GM12891 (cell line): ENCODE results near the gene SERAC1.

Source experiments
- DNase-seq: peaks from one replicate; pipeline ENCODE4 v3.0.0; 2011; ENCODE audit warnings: low spot score; ENCODE audit not compliant: insufficient read length
- FAIRE-seq: peaks from 2 replicates; lab custom pipeline; 2011; peaks lifted over from hg19 to GRCh38; lab: Jason Lieb, UNC
- PAX5 ChIP-seq: IDR thresholded peaks from 2 replicates; pipeline ENCODE4 v1.6.1; 2011; ENCODE audit warnings: low read length, moderate library complexity, mild to moderate bottlenecking; ENCODE audit not compliant: insufficient read depth, severe bottlenecking
- POLR2A ChIP-seq: IDR thresholded peaks from 2 replicates; pipeline ENCODE4 v1.6.1; 2011; ENCODE audit warnings: low read depth, low read length, control low read depth
- POLR2AphosphoS5 ChIP-seq: IDR thresholded peaks from 2 replicates; pipeline ENCODE4 v1.6.1; 2011; ENCODE audit warnings: low read depth, low read length, control low read depth
- POU2F2 ChIP-seq: IDR thresholded peaks from 2 replicates; pipeline ENCODE4 v1.6.1; 2011; ENCODE audit warnings: low read depth, mild to moderate bottlenecking, control low read depth, low read length, moderate library complexity
- SPI1 ChIP-seq: IDR thresholded peaks from 2 replicates; pipeline ENCODE4 v1.6.1; 2011; ENCODE audit warnings: low read depth, low read length, control low read depth
- TAF1 ChIP-seq: IDR thresholded peaks from 2 replicates; pipeline ENCODE4 v1.6.1; 2011; ENCODE audit warnings: low read depth, low read length, control low read depth

The SERAC1 gene

DNA sequence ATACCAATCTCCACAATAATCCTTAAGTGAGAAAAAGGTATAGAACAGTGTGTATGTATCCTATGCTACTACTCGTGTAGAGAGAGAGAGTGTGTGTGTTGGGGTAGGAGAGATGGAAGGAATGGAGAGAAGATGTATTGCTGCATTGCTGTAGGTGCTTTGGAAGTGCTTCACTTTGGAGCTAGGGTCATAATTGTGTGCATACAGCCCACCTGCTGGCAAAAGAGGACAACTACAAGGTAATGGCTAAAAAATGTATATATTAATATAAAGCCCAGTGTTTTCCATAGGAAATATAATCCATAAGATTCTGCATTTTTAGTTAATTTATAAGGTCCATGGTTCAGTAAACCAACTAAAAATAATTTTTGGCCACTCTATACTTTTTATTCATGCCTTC is 36.1 kb downstream of the SERAC1 start:
- FAIRE-seq, result peak; percentile 72
- DNase-seq, result peak; percentile 13
- no peak for TF ChIP-seq PAX5
- TF ChIP-seq TAF1, result no peak
- TF ChIP-seq POLR2AphosphoS5, result no peak
- TF ChIP-seq POU2F2, result no peak
- TF ChIP-seq POLR2A, result no peak
- no peak for TF ChIP-seq SPI1

DNA sequence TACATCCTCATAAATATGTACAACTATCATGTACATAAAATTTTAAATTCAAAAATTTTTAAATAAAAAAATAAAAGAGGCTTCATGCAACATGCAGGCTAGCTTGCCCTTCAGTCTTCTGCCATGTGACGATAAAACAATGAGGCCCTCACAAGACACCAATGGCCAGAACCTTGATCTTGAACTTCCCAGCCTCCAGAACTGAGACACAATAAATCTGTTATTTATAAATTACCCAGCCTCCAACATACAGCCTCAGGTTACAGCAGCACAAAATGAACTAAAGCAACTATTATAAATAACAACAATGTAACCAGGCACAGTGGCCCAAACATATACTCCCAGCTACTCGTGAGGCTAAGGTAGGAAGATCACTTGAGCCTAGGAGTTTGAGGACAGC is 42.8 kb downstream of the SERAC1 start:
- FAIRE-seq, result no peak
- TF ChIP-seq SPI1 (no peak), POLR2AphosphoS5 (no peak), POU2F2 (no peak), POLR2A (no peak), PAX5 (no peak), TAF1 (no peak)
- no peak for DNase-seq

DNA sequence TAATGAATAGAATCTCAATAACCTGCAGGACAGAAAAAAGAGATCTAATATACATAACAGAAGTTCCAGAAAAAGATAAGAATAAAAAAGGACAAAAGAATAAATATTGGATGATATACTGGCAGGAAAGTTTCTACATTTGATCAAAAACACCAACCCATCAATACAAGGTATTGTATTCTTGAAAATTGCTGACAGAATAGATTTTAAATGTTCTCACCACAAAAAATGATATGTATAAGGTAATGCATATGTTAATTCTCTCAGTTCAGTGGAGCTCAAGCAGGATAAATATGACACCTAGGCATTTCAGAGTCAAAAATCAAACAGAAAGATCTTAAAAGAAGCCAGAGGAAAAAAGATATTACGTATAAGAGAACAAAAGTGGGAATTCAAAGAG is 43.8 kb downstream of the SERAC1 start:
- FAIRE-seq, result no peak
- TF ChIP-seq POU2F2 (no peak), SPI1 (no peak), POLR2A (no peak), PAX5 (no peak), TAF1 (no peak), POLR2AphosphoS5 (no peak)
- DNase-seq, result no peak

DNA sequence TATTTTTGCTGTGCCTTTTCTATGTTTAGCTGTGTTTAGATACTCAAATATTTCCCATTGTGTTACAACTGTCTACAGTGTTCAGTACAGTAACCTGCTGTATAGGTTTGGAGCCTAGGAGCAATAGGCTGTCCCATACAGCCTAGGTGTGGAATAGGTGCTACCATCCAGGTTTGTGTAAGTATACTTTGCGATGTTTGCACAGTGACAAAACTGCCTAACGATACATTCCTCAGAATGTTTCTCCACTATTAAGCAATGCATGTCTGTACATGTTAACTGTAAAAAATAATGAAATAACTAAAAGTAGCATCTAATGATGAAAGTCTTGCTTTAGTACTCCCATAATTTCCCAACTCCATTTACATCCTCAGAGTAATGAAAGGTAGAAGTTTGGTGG is 46.0 kb downstream of the SERAC1 start:
- FAIRE-seq (peak; percentile 50), DNase-seq (no peak)
- TF ChIP-seq POLR2AphosphoS5, result no peak
- TF ChIP-seq SPI1, result no peak
- no peak for TF ChIP-seq PAX5
- TF ChIP-seq POU2F2, result no peak
- no peak for TF ChIP-seq TAF1
- TF ChIP-seq POLR2A, result no peak

DNA sequence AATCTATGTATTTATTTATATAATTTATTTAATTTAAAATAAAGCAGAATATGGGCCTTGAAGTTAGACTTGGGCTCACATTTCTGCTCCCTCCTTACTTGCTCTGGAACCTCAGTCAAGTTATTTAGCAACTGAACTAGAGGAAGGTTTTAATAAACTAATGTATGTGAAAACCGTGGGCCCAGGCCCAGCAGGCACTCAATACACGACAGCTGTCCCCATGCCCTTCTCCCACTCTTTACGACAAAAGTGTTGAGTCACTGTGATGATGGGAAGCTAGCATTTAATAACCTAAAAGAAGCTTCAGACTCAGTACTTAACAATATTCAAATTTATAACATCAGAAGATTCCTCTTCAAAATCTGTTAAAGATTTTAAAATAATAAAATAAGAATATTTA is 46.7 kb downstream of the SERAC1 start:
- TF ChIP-seq PAX5 (no peak), POU2F2 (no peak), POLR2AphosphoS5 (no peak), SPI1 (no peak), POLR2A (no peak), TAF1 (no peak)
- DNase-seq, result no peak
- FAIRE-seq, result no peak

DNA sequence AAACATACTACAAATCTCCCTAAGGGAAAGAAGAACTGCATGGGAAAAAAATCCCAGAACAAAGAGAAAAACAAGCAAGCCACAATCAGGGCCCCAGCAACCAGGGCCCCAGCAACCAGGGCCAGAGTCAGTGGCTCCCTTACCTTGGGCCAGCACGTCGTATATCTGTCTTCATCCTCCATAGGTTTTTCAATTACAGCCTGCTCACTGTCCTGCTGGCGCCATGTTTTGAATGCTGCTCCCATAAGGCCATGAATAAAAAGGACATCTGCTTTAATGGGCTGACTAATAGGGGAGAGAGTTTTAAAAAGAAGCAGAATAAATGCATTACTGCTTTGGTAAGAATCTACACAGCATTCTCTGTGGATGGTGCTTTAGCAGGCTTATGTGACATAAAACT is 49.2 kb downstream of the SERAC1 start:
- TF ChIP-seq POLR2A (no peak), POU2F2 (no peak), PAX5 (no peak), TAF1 (no peak), POLR2AphosphoS5 (no peak), SPI1 (no peak)
- FAIRE-seq (no peak), DNase-seq (no peak)

DNA sequence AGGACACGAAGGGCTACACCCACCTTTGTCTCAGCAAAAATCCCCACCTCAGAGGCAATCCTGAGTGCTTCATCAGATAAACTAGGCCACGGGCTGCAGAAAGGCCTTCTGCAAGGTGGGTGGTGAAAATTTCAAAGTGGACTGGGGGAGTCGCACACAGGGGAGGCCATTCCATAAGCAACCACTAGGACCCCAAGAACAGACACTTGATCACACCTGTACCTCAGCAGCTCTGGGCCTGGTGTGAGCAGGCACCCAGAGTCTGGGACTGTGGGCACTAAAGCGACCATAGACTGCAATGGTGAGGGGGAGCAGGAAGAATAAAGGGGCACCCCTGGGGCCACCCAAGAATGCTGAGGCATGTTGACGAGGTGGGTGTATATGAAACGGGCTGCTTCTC is 52.6 kb downstream of the SERAC1 start:
- FAIRE-seq, result no peak
- no peak for TF ChIP-seq POU2F2
- TF ChIP-seq POLR2A, result no peak
- no peak for TF ChIP-seq TAF1
- no peak for TF ChIP-seq POLR2AphosphoS5
- no peak for TF ChIP-seq SPI1
- TF ChIP-seq PAX5, result no peak
- DNase-seq, result no peak

DNA sequence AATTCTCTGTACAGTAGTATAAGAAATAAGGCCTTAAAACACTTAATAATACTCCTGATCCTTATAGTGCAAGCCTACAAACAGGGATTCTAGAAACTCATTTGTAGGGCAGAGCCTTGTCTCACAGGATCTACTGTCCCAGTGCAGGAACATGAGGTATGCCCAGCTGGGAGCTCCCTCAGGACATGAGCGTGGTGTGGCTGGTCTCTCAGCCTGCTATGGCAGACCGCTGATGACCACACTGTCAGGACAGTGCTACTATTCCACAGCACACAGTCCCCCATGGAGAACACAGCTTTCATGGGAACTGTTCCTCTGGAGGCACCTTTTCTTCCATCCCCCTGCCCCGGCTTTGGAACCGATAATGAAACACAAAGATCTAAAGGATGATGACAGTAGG is 53.0 kb downstream of the SERAC1 start:
- FAIRE-seq, result no peak
- TF ChIP-seq POLR2A, result no peak
- TF ChIP-seq POLR2AphosphoS5, result no peak
- no peak for TF ChIP-seq PAX5
- no peak for TF ChIP-seq SPI1
- no peak for TF ChIP-seq TAF1
- no peak for TF ChIP-seq POU2F2

DNA sequence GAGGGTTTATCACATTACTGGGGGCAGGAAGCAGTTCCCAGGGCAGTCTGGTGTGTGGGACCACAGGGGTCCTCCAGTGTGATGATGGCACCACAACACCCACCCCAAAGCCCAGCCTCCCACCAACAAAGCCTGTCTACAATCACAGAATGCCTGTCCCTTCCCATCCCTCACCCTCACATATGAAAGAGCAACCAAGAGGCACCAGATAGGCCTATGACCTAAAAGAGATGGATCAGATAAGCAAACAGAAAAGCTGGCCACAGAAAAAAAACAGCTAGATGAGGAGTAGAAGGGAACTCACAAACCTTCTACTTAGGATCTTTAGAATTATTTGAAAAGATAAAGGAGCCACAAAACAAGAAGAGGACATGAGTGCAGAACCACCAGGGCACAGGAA is 54.3 kb downstream of the SERAC1 start:
- no peak for TF ChIP-seq POLR2A
- TF ChIP-seq POLR2AphosphoS5, result no peak
- TF ChIP-seq SPI1, result no peak
- TF ChIP-seq POU2F2, result no peak
- TF ChIP-seq PAX5, result no peak
- TF ChIP-seq TAF1, result no peak
- no peak for FAIRE-seq
- no peak for DNase-seq

More for the DNA sequence above, 53.0 kb downstream of the SERAC1 start:
- DNase-seq, result no peak

DNA sequence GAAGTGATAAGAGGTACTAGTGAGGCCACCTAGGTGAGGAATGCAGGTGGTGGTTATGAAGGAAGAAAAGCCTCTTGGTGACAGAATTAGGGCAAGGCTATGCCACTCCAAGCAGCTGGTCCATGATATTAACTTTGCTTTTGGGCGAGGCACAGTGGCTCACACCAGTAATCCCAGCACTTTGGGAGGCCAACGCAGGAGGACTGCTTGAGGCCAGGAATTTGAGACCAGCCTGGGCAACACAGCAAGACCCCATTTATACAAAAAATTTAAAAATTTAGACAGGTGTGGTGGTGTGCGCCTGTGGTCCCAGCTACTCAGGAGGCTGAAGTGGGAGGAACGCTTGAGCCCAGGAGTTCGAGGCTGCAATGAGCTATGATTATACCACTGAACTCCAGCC is 56.1 kb downstream of the SERAC1 start:
- TF ChIP-seq POLR2AphosphoS5, result no peak
- no peak for TF ChIP-seq POLR2A
- no peak for TF ChIP-seq POU2F2
- no peak for TF ChIP-seq SPI1
- DNase-seq (no peak), FAIRE-seq (no peak)
